ENCODE results near the gene METTL15.

DNA sequence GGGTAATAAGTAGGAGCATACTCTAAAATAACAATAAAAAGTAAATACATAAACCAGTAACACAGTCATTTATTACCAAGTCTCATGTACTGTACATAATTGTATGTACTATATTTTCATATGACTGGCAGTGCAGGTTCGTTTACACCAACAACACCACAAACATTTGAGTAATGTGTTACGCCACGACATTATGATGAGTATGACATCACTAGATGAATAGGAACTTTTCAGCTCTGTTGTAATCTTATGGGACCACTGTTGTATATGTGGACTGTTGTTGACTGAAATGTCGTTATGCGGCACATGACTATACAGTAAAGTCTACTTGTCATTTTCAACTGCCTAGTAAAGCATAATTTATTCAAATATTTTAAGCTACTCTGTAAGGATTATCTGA, 18.8 kb upstream of the METTL15 start:
- TF ChIP-seq, protein P1, sequence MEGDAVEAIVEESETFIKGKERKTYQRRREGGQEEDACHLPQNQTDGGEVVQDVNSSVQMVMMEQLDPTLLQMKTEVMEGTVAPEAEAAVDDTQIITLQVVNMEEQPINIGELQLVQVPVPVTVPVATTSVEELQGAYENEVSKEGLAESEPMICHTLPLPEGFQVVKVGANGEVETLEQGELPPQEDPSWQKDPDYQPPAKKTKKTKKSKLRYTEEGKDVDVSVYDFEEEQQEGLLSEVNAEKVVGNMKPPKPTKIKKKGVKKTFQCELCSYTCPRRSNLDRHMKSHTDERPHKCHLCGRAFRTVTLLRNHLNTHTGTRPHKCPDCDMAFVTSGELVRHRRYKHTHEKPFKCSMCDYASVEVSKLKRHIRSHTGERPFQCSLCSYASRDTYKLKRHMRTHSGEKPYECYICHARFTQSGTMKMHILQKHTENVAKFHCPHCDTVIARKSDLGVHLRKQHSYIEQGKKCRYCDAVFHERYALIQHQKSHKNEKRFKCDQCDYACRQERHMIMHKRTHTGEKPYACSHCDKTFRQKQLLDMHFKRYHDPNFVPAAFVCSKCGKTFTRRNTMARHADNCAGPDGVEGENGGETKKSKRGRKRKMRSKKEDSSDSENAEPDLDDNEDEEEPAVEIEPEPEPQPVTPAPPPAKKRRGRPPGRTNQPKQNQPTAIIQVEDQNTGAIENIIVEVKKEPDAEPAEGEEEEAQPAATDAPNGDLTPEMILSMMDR (IDR thresholded peaks at IDR 0.05): no peak
- no peak for TF ChIP-seq POLR2A (IDR thresholded peaks at IDR 0.05)
